SK-N-SH treated with all-trans-retinoic acid at 6 μM for 48 hours (cell line): ENCODE results near the gene ADORA3.

Experiments
- ISL1 ChIP-seq: fragments of 250-450 bp; sonication (Bioruptor Pico); IDR thresholded peaks from 2 replicates; pipeline ENCODE4 v2.1.2; 2022; ENCODE audit warnings: mild to moderate bottlenecking, moderate library complexity
- OSR1 ChIP-seq: fragments of 250-450 bp; sonication (Bioruptor Pico); IDR thresholded peaks from 2 replicates; pipeline ENCODE4 v1.8.0; 2022; ENCODE audit warnings: moderate library complexity, mild to moderate bottlenecking, inconsistent platforms
- PPARA ChIP-seq: fragments of 250-450 bp; sonication (Bioruptor Pico); IDR thresholded peaks from 2 replicates; pipeline ENCODE4 v1.5.0; 2020; ENCODE audit warnings: mild to moderate bottlenecking, borderline replicate concordance
- RARB ChIP-seq: fragments of 250-450 bp; sonication (Bioruptor Pico); IDR thresholded peaks from 2 replicates; pipeline ENCODE4 v1.8.0; 2021; ENCODE audit warnings: mild to moderate bottlenecking, moderate library complexity
- SNAI2 ChIP-seq: fragments of 250-450 bp; sonication (Bioruptor Pico); IDR thresholded peaks from 2 replicates; pipeline ENCODE4 v1.5.0; 2020; ENCODE audit warnings: mild to moderate bottlenecking, moderate library complexity
- TOX ChIP-seq: fragments of 250-450 bp; sonication (Bioruptor Pico); IDR thresholded peaks from 2 replicates; pipeline ENCODE4 v1.8.0; 2021; ENCODE audit warnings: mild to moderate bottlenecking, moderate library complexity, borderline replicate concordance
- ZC3H10 ChIP-seq: fragments of 250-450 bp; sonication (Bioruptor Pico); IDR thresholded peaks from 2 replicates; pipeline ENCODE4 v1.5.1; 2021; ENCODE audit warnings: mild to moderate bottlenecking, moderate library complexity
- ZFP3 ChIP-seq: fragments of 250-450 bp; sonication (Bioruptor Pico); IDR thresholded peaks from 2 replicates; pipeline ENCODE4 v1.5.0; 2020; ENCODE audit warnings: mild to moderate bottlenecking, moderate library complexity
- ZNF565 ChIP-seq: fragments of 450-650 bp; formaldehyde crosslinking; conservative IDR thresholded peaks from 2 replicates; pipeline ENCODE4 v1.5.0; 2020; ENCODE audit warnings: low read depth, mild to moderate bottlenecking, moderate library complexity
- ZNF70 ChIP-seq: fragments of 450-650 bp; formaldehyde crosslinking; IDR thresholded peaks from 2 replicates; pipeline ENCODE4 v1.5.0; 2020; ENCODE audit warnings: mild to moderate bottlenecking, moderate library complexity
- ZNF8 ChIP-seq: fragments of 450-650 bp; formaldehyde crosslinking; IDR thresholded peaks from 2 replicates; pipeline ENCODE4 v1.5.0; 2020; ENCODE audit warnings: mild to moderate bottlenecking, moderate library complexity
- TF ChIP-seq, protein P1 (sequence below): fragments of 250-450 bp; sonication (Bioruptor Pico); IDR thresholded peaks from 2 replicates; pipeline ENCODE4 v1.8.0; 2020; ENCODE audit warnings: mild to moderate bottlenecking, moderate library complexity, borderline replicate concordance
- TF ChIP-seq, protein P2 (sequence below): fragments of 250-450 bp; sonication (Bioruptor Pico); IDR thresholded peaks from 2 replicates; pipeline ENCODE4 v1.5.1; 2020; ENCODE audit warnings: low read depth, mild to moderate bottlenecking, moderate library complexity
- TF ChIP-seq, protein P3 (sequence below): fragments of 250-450 bp; sonication (Bioruptor Pico); IDR thresholded peaks from 2 replicates; pipeline ENCODE4 v1.8.0; 2021; ENCODE audit warnings: low read depth, mild to moderate bottlenecking, moderate library complexity, borderline replicate concordance

DNA sequence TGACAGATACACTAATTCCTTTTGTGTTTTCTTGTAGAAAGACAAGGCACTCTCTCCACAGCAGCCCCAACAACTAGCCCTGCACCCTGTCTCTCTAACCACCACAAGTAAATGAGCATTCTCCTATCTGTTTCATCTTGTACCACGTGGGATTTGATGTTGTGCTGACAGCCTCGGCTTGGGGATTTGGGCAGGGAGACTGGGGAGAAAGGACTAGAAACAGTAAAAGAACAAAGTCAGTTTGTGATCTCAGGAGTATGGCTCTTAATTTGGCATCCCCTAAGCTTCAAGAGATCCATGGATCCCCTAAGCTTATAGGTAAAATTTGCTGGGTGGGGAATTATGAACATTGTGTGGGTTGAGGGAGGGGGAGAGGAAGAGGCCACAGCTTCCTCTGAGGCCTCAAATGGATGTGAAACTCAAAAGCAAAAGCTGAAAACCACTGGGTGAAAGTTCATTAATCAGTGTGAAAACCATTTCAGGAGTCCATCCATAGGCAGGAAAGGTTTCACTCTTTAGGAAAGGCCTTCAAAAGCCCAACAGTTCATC is 26.6 kb downstream of the ADORA3 start:
- TF ChIP-seq ZNF8 (CRISPR knock-in tag) (no peak), OSR1 (CRISPR knock-in tag) (no peak), RARB (no peak), ZNF565 (CRISPR knock-in tag) (no peak), ZNF70 (CRISPR knock-in tag) (no peak), ZFP3 (CRISPR knock-in tag) (no peak), ISL1 (CRISPR knock-in tag) (no peak), ZC3H10 (no peak), TOX (CRISPR knock-in tag) (no peak), SNAI2 (CRISPR knock-in tag) (no peak), PPARA (CRISPR knock-in tag) (no peak)
- TF ChIP-seq, protein P1, sequence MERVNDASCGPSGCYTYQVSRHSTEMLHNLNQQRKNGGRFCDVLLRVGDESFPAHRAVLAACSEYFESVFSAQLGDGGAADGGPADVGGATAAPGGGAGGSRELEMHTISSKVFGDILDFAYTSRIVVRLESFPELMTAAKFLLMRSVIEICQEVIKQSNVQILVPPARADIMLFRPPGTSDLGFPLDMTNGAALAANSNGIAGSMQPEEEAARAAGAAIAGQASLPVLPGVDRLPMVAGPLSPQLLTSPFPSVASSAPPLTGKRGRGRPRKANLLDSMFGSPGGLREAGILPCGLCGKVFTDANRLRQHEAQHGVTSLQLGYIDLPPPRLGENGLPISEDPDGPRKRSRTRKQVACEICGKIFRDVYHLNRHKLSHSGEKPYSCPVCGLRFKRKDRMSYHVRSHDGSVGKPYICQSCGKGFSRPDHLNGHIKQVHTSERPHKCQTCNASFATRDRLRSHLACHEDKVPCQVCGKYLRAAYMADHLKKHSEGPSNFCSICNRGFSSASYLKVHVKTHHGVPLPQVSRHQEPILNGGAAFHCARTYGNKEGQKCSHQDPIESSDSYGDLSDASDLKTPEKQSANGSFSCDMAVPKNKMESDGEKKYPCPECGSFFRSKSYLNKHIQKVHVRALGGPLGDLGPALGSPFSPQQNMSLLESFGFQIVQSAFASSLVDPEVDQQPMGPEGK (CRISPR knock-in tag): no peak
- TF ChIP-seq, protein P2, sequence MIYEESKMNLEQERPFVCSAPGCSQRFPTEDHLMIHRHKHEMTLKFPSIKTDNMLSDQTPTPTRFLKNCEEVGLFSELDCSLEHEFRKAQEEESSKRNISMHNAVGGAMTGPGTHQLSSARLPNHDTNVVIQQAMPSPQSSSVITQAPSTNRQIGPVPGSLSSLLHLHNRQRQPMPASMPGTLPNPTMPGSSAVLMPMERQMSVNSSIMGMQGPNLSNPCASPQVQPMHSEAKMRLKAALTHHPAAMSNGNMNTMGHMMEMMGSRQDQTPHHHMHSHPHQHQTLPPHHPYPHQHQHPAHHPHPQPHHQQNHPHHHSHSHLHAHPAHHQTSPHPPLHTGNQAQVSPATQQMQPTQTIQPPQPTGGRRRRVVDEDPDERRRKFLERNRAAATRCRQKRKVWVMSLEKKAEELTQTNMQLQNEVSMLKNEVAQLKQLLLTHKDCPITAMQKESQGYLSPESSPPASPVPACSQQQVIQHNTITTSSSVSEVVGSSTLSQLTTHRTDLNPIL (CRISPR knock-in tag): no peak
- TF ChIP-seq, protein P3, sequence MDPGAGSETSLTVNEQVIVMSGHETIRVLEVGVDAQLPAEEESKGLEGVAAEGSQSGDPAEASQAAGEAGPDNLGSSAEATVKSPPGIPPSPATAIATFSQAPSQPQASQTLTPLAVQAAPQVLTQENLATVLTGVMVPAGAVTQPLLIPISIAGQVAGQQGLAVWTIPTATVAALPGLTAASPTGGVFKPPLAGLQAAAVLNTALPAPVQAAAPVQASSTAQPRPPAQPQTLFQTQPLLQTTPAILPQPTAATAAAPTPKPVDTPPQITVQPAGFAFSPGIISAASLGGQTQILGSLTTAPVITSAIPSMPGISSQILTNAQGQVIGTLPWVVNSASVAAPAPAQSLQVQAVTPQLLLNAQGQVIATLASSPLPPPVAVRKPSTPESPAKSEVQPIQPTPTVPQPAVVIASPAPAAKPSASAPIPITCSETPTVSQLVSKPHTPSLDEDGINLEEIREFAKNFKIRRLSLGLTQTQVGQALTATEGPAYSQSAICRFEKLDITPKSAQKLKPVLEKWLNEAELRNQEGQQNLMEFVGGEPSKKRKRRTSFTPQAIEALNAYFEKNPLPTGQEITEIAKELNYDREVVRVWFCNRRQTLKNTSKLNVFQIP (CRISPR knock-in tag): no peak
